Measurements from ENCODE around the gene MSGN1. TPM values are rescaled to one million over a fixed set of nuclear protein-coding genes. Genes with fewer than 3 reads are reported as not detected.
"Not testable (repeated sequence)": the region's sequence is repeated elsewhere in the genome, so short reads cannot be mapped to it uniquely, and the experiment has no call there.

Gene MSGN1
- total RNA-seq, 8 experiments from 2014 or later = not detected

- no peak overlapping the region for H3K4me3 ChIP-seq
- WGBS, 10 experiments = 21 to 100% (median 82%) methylated on average over 1 to 5 of the region's 5 CpGs; no CpG with 5 or more reads in 1 of the 10 experiments
- in situ Hi-C loops (cut with MboI; ENCODE audit: low pct_unique_long_range_greater_than_20kb in 2 of 9, low sequenced_read_pairs in 9 of 9, unreplicated experiment in 9 of 9) = no loop called here
- peak in 6 of 8 experiments; percentile 65 to 97 (median 81) for ATAC-seq (replicated peaks in 6 of 8)
- H3K4me1 ChIP-seq (replicated peaks in 1 of 2) = peaks cover 0 to 5% of the 10 kb centered on the region in 2 donors
- no peak overlapping the region for H3K27ac ChIP-seq
These were observed 2.4 kb upstream of the MSGN1 start for GRCh38 chr2:17813742-17814473.

- Histone ChIP-seq H3K4me3 (no peak overlapping the region), H3K4me1 (replicated peaks in 1 of 2) (peaks cover 0 to 5% of the 10 kb centered on the region in 2 donors), H3K27ac (no peak overlapping the region)
- in situ Hi-C loops (cut with MboI; ENCODE audit: low pct_unique_long_range_greater_than_20kb in 2 of 9, low sequenced_read_pairs in 9 of 9, unreplicated experiment in 9 of 9) = no loop called here
- 20 to 100% (median 91%) methylated on average over 1 of the region's 1 CpG; no CpG with 5 or more reads in 6 of the 10 experiments for WGBS, 10 experiments
- no peak for ATAC-seq (replicated peaks in 6 of 8)
These were observed 1.7 kb upstream of the MSGN1 start for GRCh38 chr2:17814601-17815000.

GRCh38 chr2:17815468-17816184 is 634 bp upstream of the MSGN1 start:
- peak in 1 of 8 experiments; percentile 60 for ATAC-seq (replicated peaks in 6 of 8)
- Histone ChIP-seq H3K4me3 (no peak overlapping the region), H3K4me1 (replicated peaks in 1 of 2) (peaks cover 0 to 5% of the 10 kb centered on the region in 2 donors), H3K27ac (no peak overlapping the region)
- in situ Hi-C loops (cut with MboI; ENCODE audit: low pct_unique_long_range_greater_than_20kb in 2 of 9, low sequenced_read_pairs in 9 of 9, unreplicated experiment in 9 of 9) = no loop called here
- 20 to 100% (median 82%) methylated on average over 1 to 7 of the region's 8 CpGs; no CpG with 5 or more reads in 1 of the 10 experiments for WGBS, 10 experiments

- H3K4me3 ChIP-seq = no peak overlapping the region
- WGBS, 10 experiments = 21 to 91% (median 85%) methylated on average over 1 to 2 of the region's 2 CpGs
- in situ Hi-C loops (cut with MboI; ENCODE audit: low pct_unique_long_range_greater_than_20kb in 2 of 9, low sequenced_read_pairs in 9 of 9, unreplicated experiment in 9 of 9) = no loop called here
- H3K27ac ChIP-seq = no peak overlapping the region
- peaks cover 2 to 10% of the 10 kb centered on the region in 2 donors for H3K4me1 ChIP-seq (replicated peaks in 1 of 2)
- no peak for ATAC-seq (replicated peaks in 6 of 8)
These were observed 2.1 kb downstream of the MSGN1 start for GRCh38 chr2:17818235-17818815.

- WGBS, 10 experiments = 50 to 100% (median 93%) methylated on average over 1 to 3 of the region's 3 CpGs; no CpG with 5 or more reads in 5 of the 10 experiments
- H3K4me1 ChIP-seq (replicated peaks in 1 of 2) = peaks cover 2 to 10% of the 10 kb centered on the region in 2 donors
- no peak for ATAC-seq (replicated peaks in 6 of 8)
- no peak overlapping the region for H3K4me3 ChIP-seq
- no peak overlapping the region for H3K27ac ChIP-seq
- in situ Hi-C loops (cut with MboI; ENCODE audit: low pct_unique_long_range_greater_than_20kb in 2 of 9, low sequenced_read_pairs in 9 of 9, unreplicated experiment in 9 of 9) = no loop called here
These were observed 4.8 kb downstream of the MSGN1 start for GRCh38 chr2:17821080-17821479.

- WGBS, 10 experiments = 4 to 64% (median 45%) methylated on average over 2 to 7 of the region's 7 CpGs
These were observed 5.5 kb downstream of the MSGN1 start for GRCh38 chr2:17821535-17822444.

GRCh38 chr2:17822445-17823117 is 6.3 kb downstream of the MSGN1 start:
- 0 to 66% (median 27%) methylated on average over 1 to 4 of the region's 4 CpGs; no CpG with 5 or more reads in 1 of the 10 experiments for WGBS, 10 experiments
- peak in 5 of 8 experiments; percentile 30 to 82 (median 48) for ATAC-seq (replicated peaks in 6 of 8)
- Histone ChIP-seq H3K4me1 (replicated peaks in 1 of 2) (peaks cover 2 to 10% of the 10 kb centered on the region in 2 donors), H3K27ac (peak overlapping the region in 1 of 2 donors; percentile 13), H3K4me3 (no peak overlapping the region)
- in situ Hi-C loops (cut with MboI; ENCODE audit: low pct_unique_long_range_greater_than_20kb in 2 of 9, low sequenced_read_pairs in 9 of 9, unreplicated experiment in 9 of 9) = no loop called here

More at GRCh38 chr2:17821535-17822444, 5.5 kb downstream of the MSGN1 start:
- in situ Hi-C loops (cut with MboI; ENCODE audit: low pct_unique_long_range_greater_than_20kb in 2 of 9, low sequenced_read_pairs in 9 of 9, unreplicated experiment in 9 of 9) = no loop called here
- peak in 6 of 8 experiments; percentile 29 to 65 (median 52) for ATAC-seq (replicated peaks in 6 of 8)
- Histone ChIP-seq H3K4me1 (replicated peaks in 1 of 2) (peaks cover 2 to 10% of the 10 kb centered on the region in 2 donors), H3K4me3 (no peak overlapping the region), H3K27ac (peak overlapping the region in 1 of 2 donors; percentile 13)

GRCh38 chr2:17823646-17824045 is 7.4 kb downstream of the MSGN1 start:
- in situ Hi-C loops (cut with MboI; ENCODE audit: low pct_unique_long_range_greater_than_20kb in 2 of 9, low sequenced_read_pairs in 9 of 9, unreplicated experiment in 9 of 9); H3K4me3 ChIP-seq; ATAC-seq (replicated peaks in 6 of 8); H3K4me1 ChIP-seq (replicated peaks in 1 of 2); H3K27ac ChIP-seq: not testable (repeated sequence)
- 43 to 100% (median 80%) methylated on average over 1 to 3 of the region's 4 CpGs; no CpG with 5 or more reads in 3 of the 10 experiments for WGBS, 10 experiments

GRCh38 chr2:17827316-17827715 is 11.1 kb downstream of the MSGN1 start:
- in situ Hi-C loops (cut with MboI; ENCODE audit: low pct_unique_long_range_greater_than_20kb in 2 of 9, low sequenced_read_pairs in 9 of 9, unreplicated experiment in 9 of 9) = loop anchor here in 3 of 9 experiments (25.0 kb wide), 2 partner anchors 115 to 560 kb away; no protein-coding TSS in a partner anchor
- Histone ChIP-seq H3K4me3 (no peak overlapping the region), H3K4me1 (replicated peaks in 1 of 2) (peaks cover 0 to 4% of the 10 kb centered on the region in 2 donors), H3K27ac (no peak overlapping the region)
- WGBS, 10 experiments = 3 to 25% (median 12%) methylated on average over 3 to 5 of the region's 5 CpGs; no CpG with 5 or more reads in 5 of the 10 experiments
- peak in 4 of 8 experiments; percentile 3 to 33 (median 26) for ATAC-seq (replicated peaks in 6 of 8)

GRCh38 chr2:17827785-17828184 is 11.5 kb downstream of the MSGN1 start:
- no peak for ATAC-seq (replicated peaks in 6 of 8)
- WGBS, 10 experiments = 50 to 100% (median 88%) methylated on average over 1 to 2 of the region's 2 CpGs; no CpG with 5 or more reads in 1 of the 10 experiments
- H3K27ac ChIP-seq = no peak overlapping the region
- in situ Hi-C loops (cut with MboI; ENCODE audit: low pct_unique_long_range_greater_than_20kb in 2 of 9, low sequenced_read_pairs in 9 of 9, unreplicated experiment in 9 of 9) = loop anchor here in 3 of 9 experiments (25.0 kb wide), 2 partner anchors 115 to 560 kb away; no protein-coding TSS in a partner anchor
- H3K4me3 ChIP-seq = no peak overlapping the region
- H3K4me1 ChIP-seq (replicated peaks in 1 of 2) = no peaks in the 10 kb centered on the region

GRCh38 chr2:17830053-17831034 is 14.1 kb downstream of the MSGN1 start:
- H3K4me3 ChIP-seq = peak overlapping the region in 1 of 5 donors; percentile 12
- in situ Hi-C loops (cut with MboI; ENCODE audit: low pct_unique_long_range_greater_than_20kb in 2 of 9, low sequenced_read_pairs in 9 of 9, unreplicated experiment in 9 of 9) = loop anchor here in 3 of 9 experiments (25.0 kb wide), 2 partner anchors 118 to 557 kb away; no protein-coding TSS in a partner anchor
- WGBS, 10 experiments = 0 to 63% (median 17%) methylated on average over 1 to 27 of the region's 37 CpGs; no CpG with 5 or more reads in 4 of the 10 experiments

More at GRCh38 chr2:17830053-17831034, 14.1 kb downstream of the MSGN1 start:
- ATAC-seq (replicated peaks in 6 of 8) = peak; percentile 98 to 100 (median 100)
- no peak overlapping the region for H3K27ac ChIP-seq
- no peaks in the 10 kb centered on the region for H3K4me1 ChIP-seq (replicated peaks in 1 of 2)
